Stimulated activated naive CD4-positive, alpha-beta T cell treated with Interleukin-2 at 50 U/mL for 16 hours (primary cell): ENCODE data around the gene CDCP2.
"Not testable (repeated sequence)": the region's sequence is repeated elsewhere in the genome, so short reads cannot be mapped to it uniquely, and the experiment has no call there.

Experiments
- DNase-seq: peaks from one replicate; lab custom pipeline; 2025; lab: John Stamatoyannopoulos, UW

The CDCP2 gene

GRCh38 chr1:54168206-54168965 is 15.6 kb upstream of the CDCP2 start:
- DNase-seq: no peak

DNA sequence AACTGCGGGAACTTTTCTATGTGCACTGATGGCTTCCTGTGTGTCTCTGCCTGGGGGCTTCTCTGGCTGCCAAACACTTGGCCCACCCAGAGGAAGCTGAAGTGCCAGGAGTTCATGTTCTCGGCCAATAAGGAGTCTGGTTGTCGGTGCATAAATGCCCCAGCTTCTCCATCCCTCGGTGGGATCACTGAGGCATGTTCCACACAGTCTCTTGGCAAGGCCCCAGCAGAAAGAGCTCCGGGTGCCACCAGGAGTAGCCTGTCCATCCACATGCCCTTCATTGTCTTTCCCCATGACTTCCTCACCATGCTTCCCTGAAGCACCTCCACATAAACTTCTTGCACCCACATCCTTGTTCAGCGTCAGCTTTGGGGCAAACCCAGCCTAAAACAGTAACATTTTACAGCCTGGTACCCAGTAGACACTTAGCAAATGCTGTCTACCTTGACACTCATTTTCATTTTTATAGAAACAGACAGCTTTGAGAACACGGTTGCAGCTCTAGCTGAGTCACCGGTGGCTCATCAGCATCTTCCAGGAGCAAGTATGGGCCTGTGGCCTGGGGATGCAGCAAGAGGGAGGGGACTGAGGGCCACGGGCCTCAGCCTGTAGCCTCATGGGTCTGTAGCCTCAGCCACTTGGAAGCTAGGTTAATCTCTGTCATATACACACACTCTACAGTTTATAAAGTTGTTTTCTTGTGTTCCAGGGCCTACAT is 14.8 kb upstream of the CDCP2 start:
- DNase-seq: no peak

GRCh38 chr1:54166357-54166756 is 13.6 kb upstream of the CDCP2 start:
- not testable (repeated sequence) for DNase-seq

GRCh38 chr1:54165146-54165545 is 12.3 kb upstream of the CDCP2 start:
- DNase-seq: no peak

- DNase-seq: no peak
Observed at GRCh38 chr1:54163573-54163972, 10.8 kb upstream of the CDCP2 start.

DNA sequence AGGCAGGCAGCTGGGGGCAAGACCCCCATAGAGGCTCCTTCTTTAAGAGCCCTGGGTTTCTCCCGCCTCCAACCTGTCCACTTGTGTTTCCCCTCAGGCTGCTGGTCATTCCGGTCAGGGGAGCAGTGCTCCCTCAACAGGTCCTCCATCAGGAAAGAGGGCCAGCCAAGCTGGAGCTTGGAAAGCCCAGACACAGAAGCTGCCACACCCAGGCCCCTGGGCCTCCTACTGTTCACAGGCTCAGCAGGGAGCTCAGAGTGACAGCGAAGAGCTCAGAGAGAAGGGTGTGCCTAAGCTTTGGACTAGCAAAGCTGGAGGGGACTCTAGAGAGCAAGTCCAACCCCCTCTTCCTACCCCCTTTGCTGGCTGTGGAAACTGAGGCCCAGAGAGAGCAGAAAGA is 10.3 kb upstream of the CDCP2 start:
- DNase-seq: no peak

DNA sequence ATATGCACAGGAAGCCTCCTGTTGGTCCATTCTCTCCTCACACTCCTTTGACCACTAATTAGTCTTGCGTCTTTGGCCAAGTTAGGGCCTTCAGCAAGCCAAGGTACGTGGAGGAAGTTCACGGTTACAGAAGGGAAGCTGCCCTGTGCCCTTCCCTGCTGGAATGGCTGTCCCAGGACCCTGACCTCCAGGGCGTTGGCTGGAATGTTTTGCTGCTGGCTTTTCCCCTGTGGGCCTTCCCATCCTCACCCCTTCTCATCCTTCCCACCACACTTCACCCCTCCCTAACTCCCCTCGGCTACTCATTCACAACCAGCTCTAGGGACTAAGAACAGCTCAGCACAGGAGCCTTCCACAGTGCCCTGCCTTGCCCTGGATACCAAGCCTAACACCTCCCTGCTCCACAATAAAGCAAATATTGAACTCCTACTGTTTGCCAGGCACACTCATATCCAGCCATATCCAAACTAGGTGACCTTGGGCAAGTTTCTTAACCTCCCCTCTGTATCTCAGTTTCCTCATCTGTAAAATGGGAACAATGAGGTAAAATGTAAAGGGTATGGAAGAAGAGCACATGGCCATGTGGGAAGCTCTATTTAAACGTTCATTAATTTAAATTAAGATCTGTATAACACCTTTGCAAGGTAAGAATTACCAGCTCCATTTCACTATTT is 8.8 kb upstream of the CDCP2 start:
- no peak for DNase-seq

GRCh38 chr1:54160351-54160750 is 7.6 kb upstream of the CDCP2 start:
- no peak for DNase-seq

DNA sequence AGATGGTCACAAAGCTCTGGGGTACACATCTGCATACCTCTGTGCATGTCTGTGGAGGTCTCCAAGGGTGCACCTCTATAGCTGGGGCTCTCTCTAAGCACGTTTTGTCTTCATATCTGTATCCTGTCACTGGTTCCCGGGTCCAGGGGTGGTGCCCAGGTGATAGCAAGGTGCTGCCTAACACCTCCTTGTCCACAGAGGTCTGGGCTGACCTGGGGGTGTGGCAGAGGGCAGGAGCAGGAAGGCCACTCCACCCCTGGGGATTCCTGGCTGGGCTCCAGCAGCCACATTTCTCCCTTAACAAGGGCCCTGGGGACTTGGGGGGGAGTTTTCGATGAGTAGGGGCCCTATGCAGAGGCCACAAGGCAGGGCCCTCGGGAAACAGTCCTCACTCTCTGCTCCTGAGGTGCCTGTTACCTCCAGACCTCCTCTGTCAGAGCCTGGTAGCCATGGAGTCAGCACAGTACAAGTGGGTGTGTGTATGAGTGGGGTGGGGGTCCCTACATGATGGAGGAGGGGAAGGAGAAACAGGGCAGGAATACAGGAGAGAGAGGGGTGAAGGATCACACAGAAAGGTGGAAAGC is 7.0 kb upstream of the CDCP2 start:
- no peak for DNase-seq

DNA sequence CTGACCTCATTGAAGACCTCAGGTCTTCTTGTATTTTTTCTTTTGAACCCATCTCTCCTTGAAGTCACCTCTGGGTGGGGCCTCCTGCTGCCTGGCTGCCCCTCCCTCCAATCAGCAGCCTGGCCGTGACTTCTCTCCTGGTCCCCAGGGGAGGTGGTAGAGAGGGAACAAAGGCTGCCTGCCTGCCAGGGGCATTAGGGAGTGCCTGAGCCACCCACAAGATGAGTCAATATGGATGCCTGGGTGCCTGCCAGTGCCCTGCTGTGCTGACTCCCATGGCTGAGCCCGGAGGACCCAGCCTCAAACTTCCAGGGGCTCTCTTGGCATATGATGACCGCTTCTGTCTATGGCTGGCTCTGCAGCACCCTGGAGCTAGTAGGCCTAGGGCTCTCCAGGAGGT is 5.3 kb upstream of the CDCP2 start:
- no peak for DNase-seq

- no peak for DNase-seq
Observed at GRCh38 chr1:54157401-54157800, 4.6 kb upstream of the CDCP2 start.

DNA sequence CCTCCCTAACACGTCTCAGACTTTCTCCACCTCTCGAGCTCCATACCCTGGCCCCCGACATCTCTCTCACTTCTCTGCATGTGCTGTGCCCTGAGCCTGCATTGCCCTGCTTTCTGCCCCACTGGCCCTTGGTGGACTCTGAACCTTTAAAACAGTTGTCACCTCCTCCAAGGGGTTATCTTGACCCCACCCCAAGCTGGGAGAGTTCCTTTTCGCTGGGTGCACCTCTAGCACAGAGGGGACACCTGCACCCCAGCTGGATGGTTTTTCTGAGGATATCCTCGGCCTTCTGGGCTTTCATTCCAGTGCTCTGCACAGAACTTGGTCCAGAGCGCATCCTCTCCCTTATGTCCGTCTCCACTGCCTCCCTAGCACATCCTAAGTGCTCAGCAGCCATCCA is 4.2 kb upstream of the CDCP2 start:
- no peak for DNase-seq

DNA sequence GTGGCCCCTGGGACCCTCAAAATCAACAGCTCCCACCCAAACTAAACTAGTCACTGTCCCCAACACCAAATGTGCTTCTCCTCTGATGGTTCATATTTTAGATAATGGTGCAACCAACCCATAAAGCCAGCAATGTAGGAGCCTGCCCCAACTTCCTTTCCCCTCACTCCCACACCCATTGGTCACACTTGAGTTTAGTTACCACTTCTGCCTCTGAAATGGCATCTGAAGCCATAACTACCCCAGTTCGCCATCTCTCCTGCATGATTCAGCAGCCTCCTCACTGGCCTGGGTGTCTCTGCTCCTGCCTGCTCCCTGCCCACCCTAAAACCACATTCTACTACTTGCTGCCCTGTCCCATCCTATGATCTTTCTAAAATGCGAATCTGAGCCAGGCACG is 3.4 kb upstream of the CDCP2 start:
- no peak for DNase-seq

DNA sequence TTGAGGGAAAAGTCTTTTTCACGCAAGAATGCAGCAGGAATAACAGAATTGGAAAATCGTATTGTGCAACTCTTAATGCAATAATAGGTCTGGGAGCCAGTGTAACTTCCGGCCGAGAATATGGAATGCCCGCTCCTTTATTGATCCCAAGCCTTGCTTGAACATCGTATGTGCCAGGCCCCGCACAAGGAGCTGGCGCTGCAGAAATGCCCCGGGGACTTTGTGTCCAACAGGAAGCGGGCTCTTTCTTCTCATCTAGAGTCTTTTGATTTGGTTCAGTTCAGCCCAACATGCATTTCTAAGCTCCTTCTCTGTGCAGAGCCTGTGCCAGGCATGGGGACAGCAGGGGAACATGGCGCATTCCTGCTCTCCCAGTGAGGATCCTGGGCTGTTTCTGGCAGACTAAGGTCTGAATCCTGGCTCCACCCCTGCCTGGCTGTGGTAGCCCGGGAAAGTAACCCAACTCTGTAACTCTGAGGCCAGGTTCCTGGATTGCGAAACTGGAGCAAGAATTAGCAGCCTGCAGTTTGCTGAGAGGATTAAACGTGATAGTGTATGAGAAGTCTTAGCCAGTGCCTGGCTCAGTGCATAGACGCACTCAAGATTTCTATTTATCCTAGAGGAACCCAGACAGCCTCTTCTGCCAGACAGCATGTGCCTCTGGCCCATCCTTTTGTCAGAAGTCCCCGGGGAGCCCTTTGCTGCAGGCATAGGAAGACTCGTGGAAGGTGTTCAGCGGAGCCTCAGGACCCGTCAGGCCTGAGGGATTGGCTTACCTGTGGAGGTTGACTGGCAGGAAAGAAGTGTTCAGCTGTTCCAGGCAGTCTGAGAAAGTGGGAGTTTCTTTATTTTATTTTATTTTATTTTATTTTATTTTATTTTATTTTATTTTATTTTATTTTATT is 987 bp upstream of the CDCP2 start:
- DNase-seq: no peak

DNA sequence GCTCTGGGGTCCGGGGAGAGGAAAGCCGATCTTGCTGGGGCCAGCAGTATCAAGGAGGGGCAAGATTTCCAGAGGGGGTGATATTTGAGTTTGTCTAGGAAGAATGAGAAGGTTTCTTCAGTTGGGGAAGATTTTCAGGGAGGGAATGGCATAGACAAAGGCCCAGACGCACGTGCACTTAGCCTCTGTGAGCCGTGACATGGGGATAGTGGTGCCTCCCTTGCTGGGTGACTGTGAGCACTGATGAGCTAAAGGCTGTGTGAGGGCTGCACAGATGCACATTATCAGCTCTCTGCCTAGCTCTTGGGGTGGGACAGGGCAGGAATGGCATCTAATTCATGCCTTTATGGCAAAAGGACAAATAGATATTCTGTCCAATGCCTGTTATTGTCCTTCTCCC is 1.8 kb downstream of the CDCP2 start:
- DNase-seq: no peak

GRCh38 chr1:54149734-54150133 is 3.1 kb downstream of the CDCP2 start:
- DNase-seq: no peak

- DNase-seq: no peak
Observed at GRCh38 chr1:54144366-54144765, 8.4 kb downstream of the CDCP2 start.

GRCh38 chr1:54142146-54142900 is 10.5 kb downstream of the CDCP2 start:
- DNase-seq: no peak

- no peak for DNase-seq
Observed at GRCh38 chr1:54139711-54140110, 13.1 kb downstream of the CDCP2 start.

GRCh38 chr1:54138994-54139393 is 13.8 kb downstream of the CDCP2 start:
- no peak for DNase-seq

- no peak for DNase-seq
Observed at GRCh38 chr1:54137534-54138061, 15.2 kb downstream of the CDCP2 start.
